Pericardium fibroblast (primary cell): ENCODE measurements around the gene PROS1. TPM values are rescaled to one million over a fixed set of nuclear protein-coding genes. Genes with fewer than 3 reads are reported as not detected.

Experiments used
- total RNA-seq: library from RNA; depleted of rRNA; stranded (reverse); fragments of >200 nt; gene quantifications from 2 replicates; pipeline ENCODE4 v1.2.3, GENCODE V29; 2015

Gene PROS1
- total RNA-seq = 81.5 and 157 TPM in 2 replicates

GRCh38 chr3:93973131-93974126, at the start of gene PROS1:
Gene PROS1, minus strand, starts transcription at chr3:93973896. Its CDS starts 147 bp downstream, at chr3:93973749.

DNA sequence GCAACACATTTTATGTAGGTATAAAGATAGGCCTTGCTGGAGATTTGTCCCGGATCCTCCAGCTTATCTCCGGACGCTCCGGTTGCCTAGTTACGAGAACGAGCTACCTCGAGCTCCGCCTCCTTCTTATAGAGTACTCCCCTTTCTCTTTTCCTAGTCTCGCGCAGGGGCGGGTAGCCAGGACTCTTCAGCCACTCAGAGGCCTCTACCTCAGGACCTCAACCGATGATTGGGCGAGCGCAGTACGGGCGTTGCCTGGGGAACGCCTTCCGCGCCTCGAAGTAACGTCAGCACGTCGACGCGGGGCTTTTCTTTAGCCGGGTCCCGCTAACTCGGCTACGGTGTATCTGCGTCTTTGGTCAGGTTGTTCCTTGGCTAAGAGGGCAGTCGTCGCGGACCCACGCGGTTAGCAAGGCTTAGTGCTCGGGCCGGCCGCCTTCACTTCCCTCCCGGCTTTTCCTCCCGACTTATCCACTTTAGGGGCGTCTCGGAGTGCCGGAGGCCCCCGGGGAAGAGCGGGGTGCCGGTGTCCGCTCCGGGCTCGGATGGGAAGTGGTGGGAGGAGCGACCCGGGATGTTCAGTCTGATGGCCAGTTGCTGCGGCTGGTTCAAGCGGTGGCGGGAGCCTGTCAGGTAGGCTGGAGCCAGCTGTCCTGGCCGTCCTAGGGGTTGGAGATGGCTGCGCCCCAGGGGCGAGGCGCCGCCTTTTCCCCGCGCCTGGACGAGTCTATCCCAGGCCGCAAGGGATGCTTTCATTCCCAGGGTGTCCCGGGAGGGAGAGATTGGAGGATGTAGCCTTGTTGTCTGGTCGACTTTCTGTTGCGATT, 6.4 kb upstream of the PROS1 start, which contains the start of gene ARL13B:
TSS of gene ARL13B (plus strand) at position 306 of the 827 bp plus-strand sequence. CDS start at position 575, 269 bp downstream.

Other genes with a start within 250 kb of the PROS1 start
- gene ARL13B, start 6.3 kb upstream of the PROS1 start, total RNA-seq = 3.7 and 7.7 TPM in 2 replicates
- gene STX19, start 54.7 kb upstream of the PROS1 start, total RNA-seq = 2.8 TPM in 1 of 2 replicates, not detected in the other
- gene DHFR2, start 89.0 kb upstream of the PROS1 start, total RNA-seq = 2.6 and 3.1 TPM in 2 replicates
- 2.4 and 5.5 TPM in 2 replicates for gene NSUN3, start 89.2 kb upstream of the PROS1 start, total RNA-seq